OCI-LY7 (cell line): ENCODE data around the gene CASP9. TPM values are rescaled to one million over a fixed set of nuclear protein-coding genes. Genes with fewer than 3 reads are reported as not detected.

Source experiments
- BruUV-seq: library from RNA; stranded (reverse); fragments of 400-500 nt; replicated peaks from 2 replicates; lab custom pipeline; 2021; lab: Mats Ljungman, UMichigan
- CTCF ChIA-PET: fragments of 300-600 bp; sonication (Branson Sonifier 250); formaldehyde crosslinking; loops from one replicate; lab custom pipeline; 2022; ENCODE audit warnings: antibody characterized with exemption; ENCODE audit not compliant: unreplicated experiment; lab: Charles Lee
- POLR2A ChIA-PET: fragments of 300-600 bp; sonication (Branson Sonifier 250); formaldehyde crosslinking; loops from one replicate; lab custom pipeline; 2022; ENCODE audit warnings: antibody characterized with exemption; lab: Charles Lee
- DNase-seq: peaks from one replicate; pipeline ENCODE4 v3.0.0-alpha.2; 2015; ENCODE audit warnings: low spot score
- H2AFZ ChIP-seq: fragments of 200-600 bp; sonication (generic), shearing (Covaris generic); 2 replicates; pipeline ENCODE4 v1.6.1; 2014; ENCODE audit warnings: mild to moderate bottlenecking, antibody characterized with exemption, low read length, moderate library complexity
- H3K27ac ChIP-seq: fragments of 200-600 bp; sonication (generic); 2 replicates; pipeline ENCODE4 v1.5.1; 2014; ENCODE audit warnings: mixed run types, low read depth, mild to moderate bottlenecking, moderate library complexity, low read length, inconsistent platforms; ENCODE audit not compliant: poor library complexity, severe bottlenecking
- H3K36me3 ChIP-seq: fragments of 200-600 bp; sonication (generic); 2 replicates; pipeline ENCODE4 v1.6.1; 2014; ENCODE audit warnings: mild to moderate bottlenecking, antibody characterized with exemption, low read length, moderate library complexity, mixed read lengths; ENCODE audit not compliant: insufficient read depth
- H3K4me1 ChIP-seq: fragments of 200-600 bp; sonication (generic); 2 replicates; pipeline ENCODE4 v1.5.1; 2014; ENCODE audit warnings: mild to moderate bottlenecking, low read length; ENCODE audit not compliant: insufficient read depth, poor library complexity, severe bottlenecking
- H3K4me2 ChIP-seq: fragments of 200-600 bp; sonication (generic); 2 replicates; pipeline ENCODE4 v1.6.1; 2014; ENCODE audit warnings: mild to moderate bottlenecking, low read length
- H3K4me3 ChIP-seq: fragments of 200-600 bp; sonication (generic); 2 replicates; pipeline ENCODE4 v1.5.1; 2014; ENCODE audit warnings: mild to moderate bottlenecking, low read depth, low read length; ENCODE audit not compliant: poor library complexity, severe bottlenecking
- H3K79me2 ChIP-seq: fragments of 200-600 bp; sonication (generic); 2 replicates; pipeline ENCODE4 v1.6.1; 2016; ENCODE audit warnings: low read depth, mild to moderate bottlenecking, low read length, moderate library complexity, mixed read lengths; ENCODE audit not compliant: insufficient read depth
- H3K9me2 ChIP-seq: fragments of 200-600 bp; sonication (generic); 2 replicates; pipeline ENCODE4 v1.6.1; 2016; ENCODE audit warnings: mild to moderate bottlenecking, low read length, mixed read lengths; ENCODE audit not compliant: insufficient read depth
- H3K9me3 ChIP-seq: fragments of 200-600 bp; sonication (generic); 2 replicates; pipeline ENCODE4 v1.6.1; 2014; ENCODE audit warnings: mild to moderate bottlenecking, mixed run types, low read length, mixed read lengths
- H4K20me1 ChIP-seq: fragments of 200-600 bp; sonication (generic); 2 replicates; pipeline ENCODE4 v1.6.1; 2014; ENCODE audit warnings: mild to moderate bottlenecking, antibody characterized with exemption, low read length, moderate library complexity, mixed read lengths; ENCODE audit not compliant: insufficient read depth
- CTCF ChIP-seq: fragments of 200-600 bp; sonication (generic); conservative IDR thresholded peaks from 2 replicates; pipeline ENCODE4 v1.5.1; 2014; ENCODE audit warnings: mild to moderate bottlenecking, antibody characterized with exemption, low read length, moderate library complexity, mixed read lengths
- EZH2phosphoT487 ChIP-seq: fragments of 200-600 bp; sonication (generic); IDR thresholded peaks from 2 replicates; pipeline ENCODE4 v1.6.1; 2018; ENCODE audit warnings: low read depth, borderline replicate concordance, mild to moderate bottlenecking, mixed run types, antibody characterized with exemption, low read length, moderate library complexity, mixed read lengths
- intact Hi-C: fragments of 100-400 bp; cut with micrococcal nuclease; formaldehyde crosslinking; loops from one replicate; pipeline ENCODE4 v1.10.0; 2022; ENCODE audit not compliant: unreplicated experiment
- total RNA-seq, 2 experiments: library from RNA; depleted of rRNA in 1 of 2; stranded (reverse); fragments of >200 nt in 1 of 2; shearing (Covaris generic) in 1 of 2; gene quantifications; 2 replicates each; pipeline ENCODE4 v1.2.3, GENCODE V29; 2014 to 2022

Gene CASP9
- total RNA-seq, 2 experiments from 2014 or later, result 14.5 to 17.6 TPM

- TF ChIP-seq EZH2phosphoT487, result no peak
- TF ChIP-seq CTCF, result no peak
- CTCF ChIA-PET, result no interaction called here
- H3K4me2 ChIP-seq, result no peak overlapping the region
Observed at GRCh38 chr1:15559189-15559810, 35.3 kb upstream of the CASP9 start.

GRCh38 chr1:15558516-15558915 is 34.5 kb upstream of the CASP9 start:
- Histone ChIP-seq H4K20me1 (no peaks in the 10 kb centered on the region), H3K4me1 (peaks cover under 1% of the 10 kb centered on the region), H3K4me2 (no peak overlapping the region), H3K79me2 (no peaks in the 10 kb centered on the region), H2AFZ (no peak overlapping the region), H3K9me3 (no peaks in the 10 kb centered on the region), H3K27ac (no peak overlapping the region), H3K4me3 (no peak overlapping the region), H3K36me3 (peaks cover 37% of the 10 kb centered on the region), H3K9me2 (no peaks in the 10 kb centered on the region)
- DNase-seq, result no peak
- ChIA-PET POLR2A (no interaction called here), CTCF (no interaction called here)
- intact Hi-C loops, result no loop called here
- TF ChIP-seq EZH2phosphoT487, result no peak
- BruUV-seq, result no TSS peak

More at GRCh38 chr1:15559189-15559810, 35.3 kb upstream of the CASP9 start:
- H3K4me1 ChIP-seq, result peaks cover 8% of the 10 kb centered on the region
- no peak overlapping the region for H3K27ac ChIP-seq
- H2AFZ ChIP-seq, result no peak overlapping the region
- H3K79me2 ChIP-seq, result no peaks in the 10 kb centered on the region
- no peak overlapping the region for H3K4me3 ChIP-seq
- no TSS peak for BruUV-seq
- no peaks in the 10 kb centered on the region for H4K20me1 ChIP-seq
- POLR2A ChIA-PET, result no interaction called here
- H3K9me3 ChIP-seq, result no peaks in the 10 kb centered on the region
- no peaks in the 10 kb centered on the region for H3K9me2 ChIP-seq
- intact Hi-C loops, result no loop called here
- no peak for DNase-seq
- H3K36me3 ChIP-seq, result peaks cover 42% of the 10 kb centered on the region

- no TSS peak for BruUV-seq
- Histone ChIP-seq H3K27ac (no peak overlapping the region), H2AFZ (no peak overlapping the region), H3K9me3 (no peaks in the 10 kb centered on the region), H3K36me3 (peaks cover 30% of the 10 kb centered on the region), H3K4me1 (no peaks in the 10 kb centered on the region), H3K4me2 (no peak overlapping the region), H3K79me2 (no peaks in the 10 kb centered on the region), H3K9me2 (no peaks in the 10 kb centered on the region), H3K4me3 (no peak overlapping the region), H4K20me1 (no peaks in the 10 kb centered on the region)
- TF ChIP-seq EZH2phosphoT487 (no peak), CTCF (no peak)
- POLR2A ChIA-PET, result interaction anchor here (0.6 kb wide), 1 partner anchor 12 kb away, joined by 3 read pairs; no protein-coding TSS in a partner anchor
- DNase-seq, result no peak
- CTCF ChIA-PET, result no interaction called here
- intact Hi-C loops, result no loop called here
Observed at GRCh38 chr1:15557594-15557993, 33.6 kb upstream of the CASP9 start.
